Ishikawa (cell line): ENCODE measurements around the gene SLC32A1.

ENCODE experiments used
- CEBPB ChIP-seq: IDR thresholded peaks from 2 replicates; pipeline ENCODE4 v1.6.1; 2012
- CREB1 ChIP-seq: IDR thresholded peaks from 2 replicates; pipeline ENCODE4 v1.6.1; 2012; ENCODE audit warnings: low read depth
- EGR1 ChIP-seq: IDR thresholded peaks from 2 replicates; pipeline ENCODE4 v1.6.1; 2012
- EP300 ChIP-seq: IDR thresholded peaks from 2 replicates; pipeline ENCODE4 v1.6.1; 2012; ENCODE audit warnings: borderline replicate concordance
- FOXM1 ChIP-seq: IDR thresholded peaks from 2 replicates; pipeline ENCODE4 v1.6.1; 2012; ENCODE audit warnings: low read depth, borderline replicate concordance
- MAX ChIP-seq: IDR thresholded peaks from 2 replicates; pipeline ENCODE4 v1.6.1; 2012
- NFIC ChIP-seq: IDR thresholded peaks from 2 replicates; pipeline ENCODE4 v1.6.1; 2012
- RAD21 ChIP-seq: IDR thresholded peaks from 2 replicates; pipeline ENCODE4 v1.6.1; 2012; ENCODE audit warnings: low read depth
- REST ChIP-seq: IDR thresholded peaks from 2 replicates; pipeline ENCODE4 v1.6.1; 2012; ENCODE audit warnings: low read depth, mild to moderate bottlenecking
- TAF1 ChIP-seq: IDR thresholded peaks from 2 replicates; pipeline ENCODE4 v1.6.1; 2012; ENCODE audit warnings: low read depth, mild to moderate bottlenecking
- TCF12 ChIP-seq: IDR thresholded peaks from 2 replicates; pipeline ENCODE4 v1.6.1; 2012; ENCODE audit warnings: low read depth
- TEAD4 ChIP-seq: IDR thresholded peaks from 2 replicates; pipeline ENCODE4 v1.6.1; 2012
- USF1 ChIP-seq: IDR thresholded peaks from 2 replicates; pipeline ENCODE4 v1.6.1; 2012
- YY1 ChIP-seq: IDR thresholded peaks from 2 replicates; pipeline ENCODE4 v1.6.1; 2012; ENCODE audit warnings: low read depth
- ZBTB7A ChIP-seq: IDR thresholded peaks from 2 replicates; pipeline ENCODE4 v1.6.1; 2012; ENCODE audit warnings: low read depth

SLC32A1 gene

GRCh38 chr20:38724626-38725147, 401 bp downstream of the SLC32A1 start:
- TF ChIP-seq RAD21 (no peak), CEBPB (no peak), YY1 (no peak), TCF12 (no peak), REST (no peak), TAF1 (no peak), CREB1 (no peak), USF1 (no peak), NFIC (no peak), ZBTB7A (no peak), EGR1 (no peak), MAX (no peak)

- TF ChIP-seq TAF1: no peak
- TF ChIP-seq REST: no peak
- TF ChIP-seq FOXM1: no peak
- no peak for TF ChIP-seq TEAD4
- no peak for TF ChIP-seq YY1
- no peak for TF ChIP-seq CEBPB
These were observed 1.0 kb downstream of the SLC32A1 start for GRCh38 chr20:38725148-38725901.

GRCh38 chr20:38725931-38726803, 1.9 kb downstream of the SLC32A1 start:
- TF ChIP-seq MAX (no peak), RAD21 (peak; percentile 43), TCF12 (no peak)

- TF ChIP-seq RAD21 (peak; percentile 18; the same call in 1 of the 2 replicates), TAF1 (no peak), FOXM1 (no peak)
These were observed 2.7 kb downstream of the SLC32A1 start for GRCh38 chr20:38726804-38727606.

- TF ChIP-seq EP300: no peak
- no peak for TF ChIP-seq REST
- no peak for TF ChIP-seq NFIC
- no peak for TF ChIP-seq RAD21
- no peak for TF ChIP-seq MAX
- TF ChIP-seq FOXM1: no peak
- TF ChIP-seq EGR1: no peak
- TF ChIP-seq TCF12: no peak
These were observed 3.4 kb downstream of the SLC32A1 start for GRCh38 chr20:38727607-38728190.
